Measurements from ENCODE around the gene CCNE1.

DNA sequence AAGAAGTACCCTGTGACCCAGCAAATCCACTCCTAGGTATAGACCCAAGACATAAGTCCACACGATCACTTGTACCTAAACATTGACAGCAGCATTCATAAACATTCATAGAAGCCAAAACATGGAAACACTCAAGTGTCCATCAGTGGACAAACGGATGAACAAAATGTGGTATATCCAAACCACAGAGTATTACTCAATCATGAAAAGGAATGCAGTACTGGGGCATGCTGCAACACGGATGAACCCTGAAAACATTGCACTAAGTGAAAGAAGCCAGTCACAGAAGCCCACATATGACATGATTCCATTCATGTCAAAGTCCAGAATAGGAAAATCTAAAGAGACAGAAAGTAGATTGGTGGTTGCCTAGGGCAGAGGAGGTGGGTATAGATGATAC, 22.8 kb upstream of the CCNE1 start:
- TF ChIP-seq CHD2 (IDR thresholded peaks at IDR 0.05; ENCODE audit: borderline replicate concordance, low read depth, low read length) (no peak), WRNIP1 (IDR thresholded peaks at IDR 0.05; ENCODE audit: borderline replicate concordance, low read depth, low read length) (no peak), CTCF (IDR thresholded peaks at IDR 0.05 in 2 of 3, conservative IDR thresholded peaks at IDR 0.05 in 1 of 3; ENCODE audit: control insufficient read depth in 2 of 3, extremely low read depth in 1 of 3, insufficient read depth in 1 of 3, low read depth in 3 of 3, low read length in 3 of 3) (no peak), POLR2A (IDR thresholded peaks at IDR 0.05; ENCODE audit: low read depth, low read length) (no peak), E4F1 (IDR thresholded peaks at IDR 0.05; ENCODE audit: borderline replicate concordance, partially characterized antibody) (no peak), TAF1 (IDR thresholded peaks at IDR 0.05; ENCODE audit: borderline replicate concordance, low read depth, low read length) (no peak), EP300 (IDR thresholded peaks at IDR 0.05; ENCODE audit: borderline replicate concordance in 1 of 2, control insufficient read depth in 1 of 2, low read depth in 2 of 2, low read length in 2 of 2) (no peak)
